ENCODE data around the gene PTGFR.

The PTGFR gene

DNA sequence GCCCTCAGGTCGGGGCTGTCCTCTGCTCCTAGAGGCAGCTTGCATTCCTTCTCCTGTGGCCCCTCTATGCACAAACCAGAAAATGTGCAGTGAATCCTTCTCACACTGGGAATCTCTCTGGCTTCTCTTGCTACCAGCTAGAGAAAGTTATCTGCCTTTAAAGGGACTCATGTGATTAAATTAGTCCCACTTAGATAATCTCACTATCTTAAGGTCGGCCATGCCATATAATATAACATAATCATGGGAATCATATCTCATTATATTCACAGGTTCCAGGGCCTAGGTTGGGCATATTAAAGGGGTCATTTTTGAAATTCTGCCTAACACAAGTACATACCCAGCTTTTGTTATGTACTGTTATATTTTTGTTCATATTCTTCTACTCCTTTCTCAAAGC is 31.4 kb downstream of the PTGFR start:
- no peak for DNase-seq

DNA sequence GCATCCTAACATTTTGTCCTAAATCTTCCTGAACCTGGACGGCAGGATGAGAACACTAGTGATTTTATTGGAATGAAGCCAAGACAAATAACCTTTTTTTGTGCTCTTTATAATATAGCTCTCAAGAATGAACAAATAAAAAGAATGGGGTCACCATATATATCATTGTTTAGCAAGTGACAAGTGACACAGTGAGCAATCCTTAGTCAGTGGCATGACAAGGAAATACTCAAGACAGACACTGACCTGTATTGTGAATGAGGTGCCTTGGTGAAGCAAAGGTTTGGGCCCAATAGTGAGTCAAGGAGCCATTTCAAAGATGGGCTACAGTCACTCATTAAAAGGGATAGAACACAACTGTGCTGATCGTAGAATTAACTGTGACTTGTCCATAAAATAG is 35.7 kb downstream of the PTGFR start:
- no peak for DNase-seq

DNA sequence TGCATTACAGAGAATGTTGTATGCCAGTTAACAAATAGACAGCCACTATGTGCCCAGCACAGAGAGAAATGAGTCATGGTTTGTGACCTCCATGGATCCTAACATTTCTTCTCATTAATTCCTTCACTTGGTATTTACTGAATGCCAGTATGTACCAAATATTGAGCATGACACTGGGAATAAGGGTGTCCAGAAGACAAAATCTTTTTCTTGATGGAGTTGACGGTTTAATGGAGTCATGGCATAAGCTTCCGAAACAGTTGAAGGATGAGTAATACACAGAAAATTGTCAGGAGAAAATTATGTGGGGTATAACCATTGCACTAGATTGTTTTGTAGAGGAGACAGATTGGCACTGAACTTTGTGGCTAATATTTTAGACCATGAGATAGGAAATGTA is 36.9 kb downstream of the PTGFR start:
- DNase-seq: no peak

DNA sequence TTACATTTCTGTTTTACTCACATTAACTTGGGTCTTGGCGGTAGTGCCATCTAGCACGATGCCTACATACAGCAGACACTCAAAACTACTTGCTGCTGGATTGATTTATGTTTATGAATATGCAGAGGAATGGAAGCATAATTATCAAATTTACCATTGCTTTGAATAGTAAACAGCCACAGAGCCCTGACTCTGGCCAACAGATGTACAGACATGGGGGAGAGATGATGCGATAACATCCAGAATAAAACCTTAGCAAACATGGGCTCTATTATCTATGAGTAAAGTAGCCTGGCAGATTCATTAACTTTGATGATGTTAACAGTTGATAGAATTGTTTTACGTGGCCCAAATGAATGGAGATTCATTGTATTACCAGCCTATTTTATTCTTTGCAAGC is 42.8 kb downstream of the PTGFR start:
- no peak for DNase-seq

DNA sequence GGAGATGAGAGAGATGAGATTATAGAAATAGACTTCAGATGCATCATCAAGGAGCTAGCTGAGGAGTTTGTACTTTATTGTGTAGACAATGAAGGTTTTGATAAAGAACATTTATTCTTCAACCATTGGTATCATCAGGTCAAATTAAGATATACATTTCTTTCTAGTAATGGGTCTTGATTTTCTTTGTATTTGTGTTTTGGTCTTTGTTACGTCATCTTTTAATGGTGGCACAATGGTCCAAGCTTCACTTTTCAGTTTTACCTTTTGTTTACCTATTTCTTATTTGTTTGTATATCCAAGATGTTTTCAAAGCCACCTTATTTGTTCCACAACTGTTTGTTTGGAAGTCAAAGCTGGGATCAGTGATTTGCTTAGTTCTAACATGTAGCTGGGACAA is 44.5 kb downstream of the PTGFR start:
- no peak for DNase-seq

DNA sequence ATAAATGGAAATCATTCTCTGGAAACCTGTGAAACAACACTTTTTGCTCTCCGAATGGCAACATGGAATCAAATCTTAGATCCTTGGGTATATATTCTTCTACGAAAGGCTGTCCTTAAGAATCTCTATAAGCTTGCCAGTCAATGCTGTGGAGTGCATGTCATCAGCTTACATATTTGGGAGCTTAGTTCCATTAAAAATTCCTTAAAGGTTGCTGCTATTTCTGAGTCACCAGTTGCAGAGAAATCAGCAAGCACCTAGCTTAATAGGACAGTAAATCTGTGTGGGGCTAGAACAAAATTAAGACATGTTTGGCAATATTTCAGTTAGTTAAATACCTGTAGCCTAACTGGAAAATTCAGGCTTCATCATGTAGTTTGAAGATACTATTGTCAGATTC is 45.7 kb downstream of the PTGFR start:
- no peak for DNase-seq

DNA sequence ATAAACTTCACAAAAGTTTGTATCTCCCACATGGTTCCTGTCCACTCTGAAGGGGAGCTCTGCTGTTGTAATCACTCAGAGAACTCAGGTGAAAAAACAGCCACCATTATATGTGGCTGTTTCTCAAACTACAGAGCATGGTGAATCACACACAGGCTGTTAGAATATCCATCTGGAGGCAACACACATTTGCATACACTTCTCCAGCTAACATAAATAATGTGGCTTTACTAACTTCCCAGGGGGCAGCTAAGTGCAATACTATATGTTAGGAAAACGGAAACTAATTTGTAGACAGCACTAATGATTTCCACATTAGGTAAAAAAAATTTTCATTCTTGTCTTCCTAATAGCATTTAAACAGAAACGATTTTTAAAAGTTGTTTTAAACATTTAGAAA is 49.3 kb downstream of the PTGFR start:
- no peak for DNase-seq

DNA sequence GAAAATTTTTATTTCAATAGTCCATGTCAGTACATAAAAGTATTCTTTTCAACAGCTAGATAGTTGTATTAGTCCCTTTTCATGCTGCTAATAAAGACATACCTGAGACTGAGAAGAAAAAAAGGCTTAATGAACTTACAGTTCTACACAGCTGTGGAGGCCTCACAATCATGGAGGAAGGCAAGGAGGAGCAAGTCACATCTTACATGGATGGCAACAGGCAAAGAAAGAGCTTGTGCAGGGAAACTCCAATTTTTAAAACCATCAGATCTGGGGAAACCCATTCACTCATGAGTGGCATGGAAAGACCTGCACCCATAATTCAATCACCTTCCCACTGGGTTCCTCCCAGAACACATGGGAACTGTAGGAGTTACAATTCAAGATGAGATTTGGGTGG is 50.7 kb downstream of the PTGFR start:
- DNase-seq: no peak

DNA sequence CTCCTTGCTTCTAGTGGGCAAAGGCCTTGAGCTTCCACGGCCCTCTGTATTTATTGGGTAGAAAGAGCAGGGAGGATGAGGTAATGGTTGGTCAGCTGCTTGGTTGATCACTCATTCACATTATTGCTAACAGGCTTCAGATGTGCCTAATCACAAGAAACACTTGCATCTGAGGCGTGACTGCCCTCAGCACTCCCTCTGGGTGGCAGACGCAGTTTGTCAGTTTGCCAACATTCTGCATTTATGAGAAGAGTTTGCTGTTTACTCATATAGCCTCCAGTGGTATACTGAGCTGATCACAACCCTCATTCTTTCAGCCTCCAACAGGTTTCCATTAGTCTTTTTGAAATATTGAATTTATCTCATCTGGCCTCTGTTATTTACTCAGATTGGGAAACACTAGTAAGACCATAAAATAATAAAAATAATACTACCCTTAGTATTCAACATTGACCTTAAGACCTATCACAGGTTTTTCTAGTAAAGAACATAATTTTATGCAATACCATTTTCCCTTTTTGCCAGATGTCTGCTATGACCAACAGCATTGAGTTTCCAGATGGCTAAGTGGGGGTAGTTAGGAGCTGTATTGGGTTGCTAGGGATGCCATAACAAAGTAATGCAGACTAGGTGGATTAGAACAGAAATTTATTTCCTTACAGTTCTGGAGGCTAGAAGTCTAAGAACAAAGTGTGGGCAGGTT is 53.3 kb downstream of the PTGFR start:
- DNase-seq: no peak

DNA sequence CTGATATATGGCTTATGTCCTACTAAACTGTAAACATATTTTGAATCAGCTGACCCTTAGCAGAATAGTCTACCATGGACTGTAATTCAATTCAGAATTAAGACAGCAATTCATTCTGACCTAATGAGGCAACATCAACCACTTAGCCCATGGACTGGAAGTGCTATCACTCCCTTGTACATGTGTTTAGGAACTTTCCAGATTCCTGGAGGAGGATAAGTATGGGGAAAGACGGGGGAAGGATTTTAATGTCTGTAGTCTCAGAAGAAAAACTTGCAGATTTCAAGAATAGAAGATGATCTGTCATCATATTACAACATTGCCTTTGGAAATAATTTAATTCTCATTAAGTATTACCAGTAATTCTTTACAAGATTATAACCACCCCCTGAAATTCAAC is 56.3 kb downstream of the PTGFR start:
- DNase-seq: no peak

DNA sequence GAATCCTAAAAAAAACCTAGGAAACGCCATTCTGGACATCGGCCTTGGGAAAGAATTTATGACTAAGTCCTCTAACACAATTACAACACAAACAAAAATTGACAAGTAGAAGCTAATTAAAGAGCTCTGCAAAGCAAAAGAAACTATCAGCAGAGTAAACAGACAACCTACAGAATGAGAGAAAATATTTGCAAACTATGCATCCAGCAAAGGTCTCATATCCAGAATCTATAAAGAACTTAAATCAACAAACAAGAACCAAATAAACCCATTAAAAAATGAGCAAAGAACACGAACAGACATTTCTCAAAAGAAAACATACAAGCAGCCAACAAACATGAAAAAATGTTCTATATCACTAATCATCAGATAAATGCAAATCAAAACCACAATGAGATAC is 58.6 kb downstream of the PTGFR start:
- no peak for DNase-seq

DNA sequence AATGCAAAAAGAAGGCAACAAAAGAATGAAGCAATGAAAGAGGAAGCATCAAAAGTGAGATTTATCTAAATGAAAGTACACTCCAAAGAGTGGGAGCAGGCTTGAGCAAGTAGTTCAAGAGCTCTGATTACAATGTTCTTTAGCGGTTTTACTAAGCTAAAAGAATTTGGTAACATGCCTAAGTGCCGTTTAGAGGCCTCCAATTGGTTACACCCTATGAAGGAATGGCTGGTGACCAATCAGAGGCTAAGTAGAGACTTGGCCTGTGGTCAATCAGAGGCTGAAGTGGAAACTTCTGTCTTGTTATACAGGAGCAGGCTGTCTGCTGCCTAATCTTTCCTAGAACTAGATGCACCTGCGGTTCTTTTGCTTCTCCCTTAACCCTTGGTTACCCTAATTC is 59.1 kb downstream of the PTGFR start:
- DNase-seq: no peak

DNA sequence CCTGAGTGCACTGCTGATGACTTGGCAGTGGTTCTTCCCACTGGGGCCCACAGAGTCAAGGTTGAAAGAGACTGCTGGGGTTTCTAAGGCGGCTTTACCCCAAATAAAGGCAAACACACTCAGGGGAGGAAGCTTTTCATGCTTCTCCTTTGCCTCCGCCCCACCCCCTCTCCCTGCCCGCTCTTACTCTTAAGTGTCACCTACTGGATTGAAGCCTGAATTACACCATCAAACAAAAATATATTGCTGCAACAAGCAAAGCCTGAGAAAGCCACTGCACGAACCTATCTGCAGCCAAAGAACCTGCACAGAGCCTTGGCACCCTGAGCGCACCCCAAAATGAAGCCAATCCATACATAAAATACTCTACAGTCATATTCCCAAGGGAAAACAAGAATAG is 63.1 kb downstream of the PTGFR start:
- DNase-seq: no peak

DNA sequence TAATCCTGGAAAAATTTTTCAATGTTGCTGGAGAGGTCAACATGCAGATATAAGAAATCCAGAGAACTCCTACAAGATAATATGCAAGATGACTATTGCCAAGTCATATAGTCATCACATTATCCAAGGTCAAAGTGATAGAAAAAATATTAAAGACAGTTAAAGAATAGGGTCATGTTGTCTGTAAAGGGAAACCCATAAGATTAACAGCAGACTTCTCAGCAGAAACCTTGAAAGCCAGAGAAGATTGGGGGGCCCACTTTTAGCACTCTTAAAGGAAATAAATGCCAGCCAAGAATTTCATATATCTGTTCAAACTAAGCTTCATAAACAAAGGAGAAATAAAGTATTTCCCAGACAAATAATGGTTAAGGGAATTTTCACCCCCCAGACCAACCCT is 64.1 kb downstream of the PTGFR start:
- no peak for DNase-seq

DNA sequence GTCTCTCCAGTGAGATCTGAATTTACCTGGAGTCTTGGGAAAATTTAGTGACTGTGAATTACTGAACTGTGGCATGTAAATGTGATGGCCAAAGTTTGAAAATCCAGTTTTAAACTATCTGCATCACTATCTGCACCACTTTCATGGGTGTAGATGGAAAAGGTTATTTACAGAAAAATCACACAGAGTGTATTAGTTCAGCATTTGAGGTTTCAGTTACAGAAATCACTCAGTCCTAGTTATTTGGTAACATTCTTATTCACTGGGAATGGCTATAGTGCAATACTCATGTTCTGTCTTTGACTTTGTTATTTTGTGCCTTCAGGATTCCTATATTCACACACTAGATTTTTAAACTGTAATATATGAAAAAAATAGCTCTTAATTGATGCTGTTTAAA is 68.9 kb downstream of the PTGFR start:
- no peak for DNase-seq

DNA sequence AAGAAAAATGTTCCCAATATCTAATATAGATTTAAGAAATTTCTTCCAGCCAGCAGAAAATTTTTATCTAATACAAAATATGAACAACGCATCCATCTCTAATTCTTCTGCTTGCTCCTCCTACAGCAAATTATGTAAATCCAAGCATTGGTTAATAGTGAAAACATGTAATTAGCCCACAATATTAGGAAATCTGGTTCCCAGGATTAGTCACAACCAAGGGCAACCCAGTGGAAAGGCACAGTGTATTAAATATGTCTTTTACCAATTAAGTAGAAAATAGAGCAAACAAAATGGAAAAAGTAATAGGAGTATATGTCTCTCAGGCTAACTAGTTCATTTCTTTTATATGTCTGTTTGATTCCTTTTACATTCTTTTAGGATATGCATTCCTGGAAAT is 70.0 kb downstream of the PTGFR start:
- no peak for DNase-seq

DNA sequence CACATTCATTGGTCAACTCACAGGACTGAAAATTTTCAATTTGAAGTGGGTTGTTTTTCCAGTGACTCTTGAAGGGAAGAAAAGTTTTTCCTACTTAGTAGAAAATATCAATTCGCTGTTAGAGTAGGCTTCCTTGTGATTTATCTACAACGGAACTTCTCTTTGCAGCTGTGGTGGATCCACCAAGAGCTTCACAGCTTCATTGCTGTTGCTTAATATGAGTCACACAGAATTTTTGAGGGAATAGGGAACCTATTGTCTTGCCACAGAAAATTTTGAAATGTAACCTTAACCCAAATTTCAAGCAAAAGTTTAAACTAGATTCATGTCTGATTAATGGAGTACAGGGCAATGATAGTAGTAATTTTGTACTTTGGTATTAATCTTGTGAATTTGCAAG is 71.1 kb downstream of the PTGFR start:
- no peak for DNase-seq

DNA sequence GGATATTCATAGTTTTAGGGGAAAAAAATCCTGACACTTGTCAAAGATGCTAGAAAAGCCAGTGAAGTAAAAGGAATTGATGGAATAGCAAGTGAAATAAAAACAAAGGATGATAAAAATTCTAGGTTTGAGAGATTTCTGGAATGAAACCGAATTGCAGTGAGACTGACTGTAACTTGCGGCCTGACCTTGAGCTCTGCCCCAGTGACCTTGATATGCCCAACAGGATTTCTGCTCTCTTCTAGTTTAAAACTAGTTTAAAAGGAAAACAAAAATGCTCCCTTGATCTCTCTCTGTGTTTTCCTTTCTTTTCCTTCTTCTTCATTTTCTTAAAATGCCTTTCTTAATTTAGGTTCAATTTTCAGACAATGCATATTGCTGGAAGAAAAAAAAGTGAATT is 74.6 kb downstream of the PTGFR start:
- no peak for DNase-seq

DNA sequence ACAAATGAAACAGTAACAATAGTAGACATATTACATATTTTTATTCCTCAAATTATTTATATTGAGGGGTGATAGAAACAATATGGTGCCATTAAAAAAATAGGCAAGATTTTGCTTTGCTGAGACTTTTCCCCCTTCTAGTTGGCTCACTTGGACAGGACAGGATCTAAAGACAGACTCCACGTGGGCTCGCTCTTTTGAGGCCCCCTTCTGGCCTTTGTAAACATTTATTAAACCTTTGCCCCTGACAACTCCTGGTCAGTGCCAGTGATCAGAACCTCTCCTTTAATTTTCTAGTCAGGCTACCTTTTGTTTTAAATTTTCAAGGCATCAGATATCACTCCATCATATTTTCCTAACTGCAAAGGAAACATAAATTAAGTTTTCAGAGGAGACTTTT is 79.8 kb downstream of the PTGFR start:
- DNase-seq: no peak

DNA sequence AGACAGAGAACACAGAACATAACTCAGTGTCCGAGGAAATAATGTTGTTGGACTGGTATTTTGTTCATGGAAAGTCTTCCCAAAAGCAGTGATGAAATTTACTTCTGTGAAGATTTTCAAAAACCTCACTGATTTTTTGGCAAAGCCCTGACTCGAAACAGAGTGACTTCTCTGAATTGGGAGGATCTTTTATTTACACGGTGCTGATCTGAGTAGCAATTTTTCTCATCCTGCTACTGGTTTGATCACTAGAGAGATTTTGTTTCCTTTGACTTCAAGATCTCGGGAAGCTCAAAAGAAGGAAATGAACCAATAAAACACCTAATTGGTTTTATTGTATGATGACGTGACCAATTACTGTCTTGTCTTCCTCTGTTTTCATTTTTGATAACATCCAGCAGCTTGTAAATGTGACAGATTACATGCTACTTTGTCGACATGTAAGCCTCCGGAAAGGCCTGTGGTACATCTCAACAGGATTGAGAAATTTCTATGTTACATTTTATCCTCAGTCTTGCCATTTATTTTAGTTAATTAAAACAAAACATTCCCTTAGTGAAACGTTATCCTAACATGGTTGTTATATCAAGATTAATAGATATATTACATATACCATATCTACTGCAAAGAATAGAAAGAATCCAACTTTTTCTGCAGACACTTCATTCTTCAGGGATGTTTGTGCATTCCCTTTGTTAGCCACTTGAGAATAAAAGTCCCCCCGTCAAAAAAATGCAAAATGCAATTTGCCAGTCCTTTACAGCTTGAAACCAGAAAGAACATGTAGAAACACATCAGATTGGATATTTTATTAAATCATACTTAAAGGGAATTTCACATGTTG is 86.7 kb downstream of the PTGFR start:
- no peak for DNase-seq

DNA sequence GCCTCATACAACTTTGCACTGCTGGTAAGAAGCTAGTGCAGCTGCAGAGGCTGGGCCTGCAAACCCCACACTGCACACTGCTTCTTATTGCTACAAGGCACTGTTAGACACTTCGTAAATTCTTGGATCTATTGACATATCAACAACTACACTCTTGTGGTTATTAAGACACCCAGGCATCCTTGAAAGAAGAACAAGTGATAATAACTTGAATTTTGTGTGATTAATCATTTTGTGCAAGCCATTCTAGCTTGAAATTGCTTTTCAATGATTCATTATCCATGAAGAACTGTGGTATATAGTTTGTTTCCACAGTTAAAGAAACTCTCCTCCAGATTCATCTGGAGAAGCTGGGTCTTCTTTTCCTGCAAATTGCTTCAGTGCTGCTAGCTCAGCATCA is 95.8 kb downstream of the PTGFR start:
- no peak for DNase-seq

DNA sequence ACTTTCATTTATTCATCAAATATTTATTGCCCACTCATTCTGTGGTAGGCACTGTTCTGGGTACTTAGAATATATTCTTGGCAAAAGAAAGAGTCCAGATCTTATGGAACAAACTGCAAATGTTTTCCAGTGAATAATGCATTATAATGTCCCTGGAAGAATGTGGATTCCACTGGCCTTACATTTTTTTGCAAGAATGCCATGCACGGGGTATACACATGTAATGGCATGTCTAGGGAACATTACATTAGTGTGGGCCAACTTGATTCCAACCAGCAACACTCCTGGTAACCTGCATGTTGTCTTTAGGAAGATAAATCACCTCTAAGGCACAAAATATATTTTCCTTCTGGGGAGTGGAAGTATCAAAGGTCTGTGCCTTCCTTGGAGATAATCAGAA is 96.4 kb downstream of the PTGFR start:
- DNase-seq: no peak
